Fibroblast of skin of scalp (primary cell): ENCODE measurements around the gene ITGBL1.

ENCODE experiments used
- DNase-seq: peaks from one replicate; pipeline ENCODE4 v3.0.0-alpha.2; 2013

ITGBL1 gene

DNA sequence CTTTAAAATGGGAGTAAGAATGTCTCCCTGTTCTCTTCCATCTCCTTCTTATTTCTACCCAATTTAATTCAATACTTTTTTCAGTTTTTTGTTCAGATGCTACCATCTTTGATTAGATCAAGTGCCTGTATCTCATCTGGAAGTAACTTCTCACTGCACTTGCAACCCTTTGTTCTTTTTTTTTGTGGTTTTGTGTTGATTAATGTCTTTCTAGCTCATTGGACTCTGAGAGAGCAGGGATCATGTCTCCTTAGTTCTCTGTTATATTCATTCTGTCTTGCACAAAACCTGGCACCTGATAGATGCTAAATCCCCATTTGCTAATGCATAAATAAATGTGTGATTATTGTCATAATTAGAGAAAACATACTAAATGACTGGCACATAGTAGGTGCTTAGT, 834 bp upstream of the ITGBL1 start:
- DNase-seq: no peak

DNA sequence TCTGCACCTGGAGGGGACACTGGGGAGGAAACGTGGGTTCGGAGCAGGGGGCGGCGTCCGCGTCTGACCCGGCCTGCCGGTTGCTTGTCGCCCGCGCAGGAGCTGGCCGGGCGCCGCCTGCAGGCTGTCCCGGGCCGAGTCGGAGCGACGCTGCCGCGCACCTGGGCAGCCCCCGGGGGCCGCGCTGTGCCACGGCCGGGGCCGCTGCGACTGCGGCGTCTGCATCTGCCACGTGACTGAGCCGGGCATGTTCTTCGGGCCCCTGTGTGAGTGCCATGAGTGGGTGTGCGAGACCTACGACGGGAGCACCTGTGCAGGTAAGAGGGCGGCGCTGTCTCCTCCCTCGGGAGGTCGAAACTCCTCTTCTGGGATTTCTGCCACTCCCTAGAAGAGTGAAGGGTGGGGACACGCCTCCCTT, 1.3 kb downstream of the ITGBL1 start:
- no peak for DNase-seq

DNA sequence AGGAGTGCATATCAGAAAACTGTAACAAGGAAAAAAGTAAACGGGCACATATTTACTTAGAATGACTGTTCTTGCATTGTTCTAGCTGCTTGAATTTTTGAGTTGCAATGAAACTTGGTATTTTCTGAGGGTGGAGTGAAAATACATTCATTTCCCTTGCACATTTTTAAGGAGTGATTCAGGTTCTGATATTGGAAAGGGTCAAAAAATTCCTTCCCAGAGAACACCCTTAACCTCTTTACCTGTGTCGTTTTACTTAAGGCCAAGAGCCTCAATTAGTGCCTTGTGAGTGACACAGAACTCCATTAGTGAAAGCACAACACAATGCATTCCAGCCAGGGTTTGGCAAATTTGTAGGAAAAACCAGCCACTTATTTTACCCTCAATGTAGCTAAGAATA, 2.3 kb downstream of the ITGBL1 start:
- DNase-seq: peak; percentile 59

- peak; percentile 94 for DNase-seq
Observed at GRCh38 chr13:101455863-101456262, 3.4 kb downstream of the ITGBL1 start.

GRCh38 chr13:101457176-101457575, 4.7 kb downstream of the ITGBL1 start:
- DNase-seq: no peak

DNA sequence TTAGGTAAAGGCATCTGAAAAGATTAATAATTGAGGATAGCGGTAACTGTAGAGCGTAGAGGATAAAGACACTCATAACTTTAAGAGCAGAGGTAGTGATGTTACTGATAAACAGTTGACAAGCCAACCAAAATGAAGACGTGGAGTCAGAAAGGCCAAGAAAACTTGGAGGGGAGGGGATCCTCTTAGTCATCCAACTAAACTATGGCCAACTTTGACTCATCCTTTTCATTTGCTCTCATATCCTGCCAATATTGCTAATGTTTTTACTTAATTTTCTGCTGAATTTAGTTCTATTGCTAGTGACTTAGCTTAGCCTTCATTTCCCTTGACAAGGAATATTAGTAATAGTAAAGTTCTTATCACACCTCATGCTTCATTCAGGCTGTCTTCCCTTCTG, 13.4 kb downstream of the ITGBL1 start:
- DNase-seq: peak; percentile 52

DNA sequence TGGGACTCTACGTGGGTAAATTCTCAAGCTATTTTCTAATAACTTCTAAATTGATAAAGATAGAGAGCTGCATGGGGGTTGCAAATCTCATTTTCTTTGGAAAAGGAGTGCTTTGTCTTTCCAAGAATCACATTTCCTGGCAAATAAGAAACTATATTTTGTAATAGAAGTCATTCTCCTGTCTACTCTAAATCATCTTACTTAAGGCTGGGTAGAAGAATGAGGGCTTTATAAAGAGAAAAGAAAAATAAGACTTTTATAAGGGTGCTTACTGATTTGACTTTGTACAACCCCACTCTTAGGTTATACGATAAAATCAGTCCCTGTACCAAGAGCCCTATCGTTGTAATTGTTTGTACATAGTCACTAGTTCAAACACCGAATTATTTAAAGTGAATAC, 14.9 kb downstream of the ITGBL1 start:
- DNase-seq: no peak

GRCh38 chr13:101473458-101473857, 21.0 kb downstream of the ITGBL1 start:
- peak; percentile 74 for DNase-seq

- DNase-seq: peak; percentile 96
Observed at GRCh38 chr13:101474419-101474957, 22.0 kb downstream of the ITGBL1 start.

DNA sequence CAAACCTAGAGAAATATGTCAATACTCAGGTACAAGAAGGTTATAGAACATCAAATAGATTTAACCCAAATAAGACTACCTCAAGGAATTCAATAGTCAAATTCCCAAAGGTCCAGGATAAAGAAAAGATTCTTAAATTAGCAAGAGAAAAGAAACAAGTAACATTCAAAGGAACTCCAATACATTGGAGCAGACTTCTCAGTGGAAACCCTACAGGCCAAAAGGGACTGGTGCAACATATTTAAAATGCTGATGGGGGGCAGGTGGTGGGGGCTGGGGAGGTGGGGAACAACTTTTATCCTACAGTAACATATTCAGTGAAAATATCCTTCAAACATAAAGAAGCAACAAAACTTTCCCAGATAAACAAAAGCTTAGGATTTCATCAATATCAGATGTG, 23.1 kb downstream of the ITGBL1 start:
- no peak for DNase-seq

GRCh38 chr13:101481421-101481820, 28.9 kb downstream of the ITGBL1 start:
- no peak for DNase-seq

- DNase-seq: no peak
Observed at GRCh38 chr13:101486708-101487437, 34.4 kb downstream of the ITGBL1 start.

DNA sequence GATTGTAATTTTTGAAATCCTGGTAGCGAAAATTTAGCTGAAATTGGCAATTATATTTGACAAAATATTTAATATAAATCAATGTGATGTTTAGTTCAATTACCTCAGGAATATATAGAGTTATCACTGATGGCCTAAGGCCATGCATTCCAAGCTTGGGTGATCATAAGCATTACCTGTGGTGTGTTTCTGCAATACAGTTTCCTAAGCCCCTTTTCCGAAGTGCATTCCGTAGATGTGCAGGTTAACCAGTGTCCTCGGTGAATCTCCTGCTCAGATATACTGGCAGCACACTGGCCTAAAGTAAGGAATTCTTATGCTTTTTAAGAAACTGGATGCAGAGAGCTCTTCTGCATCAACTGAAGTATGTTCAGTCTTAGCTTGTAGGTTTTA, 35.0 kb downstream of the ITGBL1 start:
- DNase-seq: no peak

GRCh38 chr13:101488734-101489133, 36.3 kb downstream of the ITGBL1 start:
- no peak for DNase-seq

DNA sequence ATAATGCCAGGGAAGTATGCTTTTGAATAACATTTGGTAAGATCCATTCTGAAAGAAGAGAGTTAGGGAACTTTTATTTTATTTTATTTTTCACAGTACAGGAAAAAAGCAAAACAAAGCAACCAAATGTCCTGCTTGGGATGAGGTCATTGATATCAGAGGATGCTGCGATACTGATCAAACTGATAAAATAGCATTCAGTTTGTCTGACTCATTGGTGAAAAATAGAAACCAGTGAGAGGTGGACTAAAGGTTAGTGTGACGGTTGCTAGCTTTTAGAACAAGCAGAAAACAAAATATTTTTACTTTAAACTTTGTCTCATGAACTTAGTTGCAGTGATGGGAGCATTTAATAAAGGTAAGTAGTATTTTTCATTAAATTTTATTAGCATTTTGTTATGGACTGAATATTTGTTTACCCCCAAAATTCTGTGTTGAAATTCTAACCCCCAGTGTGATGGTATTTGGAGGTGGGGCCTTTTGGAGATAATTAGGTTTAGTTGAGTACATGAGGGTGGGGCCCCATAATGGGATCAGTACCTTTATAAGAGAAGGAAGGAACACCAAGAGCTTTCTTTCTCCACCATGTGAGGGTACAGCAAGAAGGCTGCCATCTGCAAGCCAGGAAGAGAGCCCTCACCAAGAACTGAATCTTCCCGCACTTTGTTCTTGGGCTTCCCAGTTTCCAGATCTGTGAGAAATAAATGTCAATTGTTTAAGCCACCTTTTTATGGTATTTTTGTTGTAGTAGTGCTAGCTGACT, 37.3 kb downstream of the ITGBL1 start:
- no peak for DNase-seq

- no peak for DNase-seq
Observed at GRCh38 chr13:101490406-101491015, 38.0 kb downstream of the ITGBL1 start.

DNA sequence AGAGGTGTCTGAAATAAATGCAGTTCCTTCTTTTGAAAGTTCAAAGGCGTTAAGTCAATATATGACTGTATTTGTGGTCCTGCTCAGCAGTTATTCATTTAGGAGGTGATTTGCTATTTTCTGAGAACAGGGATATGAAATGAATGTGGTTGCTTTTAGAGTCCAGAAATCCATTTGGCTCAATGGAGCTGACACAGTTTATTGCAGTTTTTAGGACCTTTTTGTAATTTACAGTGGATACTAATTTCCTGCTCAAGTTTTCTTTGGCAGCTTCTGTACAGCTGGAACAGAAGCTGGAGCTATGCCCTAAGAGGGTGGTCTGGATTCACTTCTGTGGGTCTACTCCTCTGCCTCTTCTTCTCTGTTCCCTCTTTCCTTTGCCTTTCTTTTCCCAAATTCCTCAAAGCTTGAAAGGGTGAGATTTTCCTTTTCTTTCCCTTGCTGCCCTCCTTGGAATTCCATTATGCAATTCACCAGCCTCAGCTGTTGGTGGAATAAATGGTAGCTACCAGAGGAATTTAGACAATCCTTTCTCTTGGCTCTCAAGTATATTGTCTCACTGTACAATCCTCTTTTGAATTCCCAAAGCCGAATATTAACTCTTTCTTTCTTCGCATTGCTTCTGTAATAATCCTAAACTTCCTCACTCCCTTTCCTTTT, 39.9 kb downstream of the ITGBL1 start:
- DNase-seq: peak; percentile 48

DNA sequence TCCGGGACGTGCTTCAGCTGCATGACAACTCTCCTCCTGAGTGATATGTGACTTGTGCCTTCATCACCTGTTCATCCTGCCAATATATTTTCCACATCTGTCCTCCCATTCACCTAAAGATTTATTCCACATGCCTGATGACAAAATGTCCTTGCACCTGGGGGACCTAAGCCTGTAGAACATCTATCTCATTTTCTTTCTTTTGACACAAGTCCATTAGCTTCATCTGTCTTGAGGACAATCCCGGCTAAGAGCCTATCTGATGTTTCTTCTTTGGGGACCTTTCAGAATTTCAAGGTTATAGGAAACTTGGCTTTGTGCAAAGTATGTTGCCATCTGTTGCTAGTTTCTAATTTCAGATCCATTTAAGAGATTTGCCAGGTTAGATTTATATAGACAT, 41.1 kb downstream of the ITGBL1 start:
- no peak for DNase-seq

- no peak for DNase-seq
Observed at GRCh38 chr13:101499406-101499805, 46.9 kb downstream of the ITGBL1 start.

GRCh38 chr13:101502618-101503017, 50.1 kb downstream of the ITGBL1 start:
- no peak for DNase-seq

DNA sequence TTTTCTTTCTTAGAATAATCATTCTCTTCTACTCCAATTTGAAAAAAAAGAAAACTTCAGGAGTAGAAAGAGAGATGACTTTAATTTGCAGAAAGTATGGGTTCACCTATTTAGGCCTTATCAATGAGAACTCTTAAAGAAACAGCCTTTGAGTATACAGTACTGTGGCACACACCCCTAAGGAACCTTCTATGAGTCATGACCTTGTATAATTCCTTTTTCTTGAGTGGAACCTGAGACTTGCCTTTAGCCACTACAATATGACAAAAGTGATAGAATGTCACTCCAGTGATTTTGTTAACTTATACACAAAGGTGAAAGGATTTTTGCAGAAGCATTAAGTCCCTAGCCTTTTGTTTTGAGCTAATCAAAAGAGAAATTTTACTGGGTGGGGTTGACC, 58.7 kb downstream of the ITGBL1 start:
- no peak for DNase-seq

- DNase-seq: peak; percentile 72
Observed at GRCh38 chr13:101511766-101512165, 59.3 kb downstream of the ITGBL1 start.

GRCh38 chr13:101512650-101513049, 60.2 kb downstream of the ITGBL1 start:
- DNase-seq: peak; percentile 58
